ENCODE results near the gene GPC1. TPM values are rescaled to one million over a fixed set of nuclear protein-coding genes. Genes with fewer than 3 reads are reported as not detected.

Gene GPC1
- total and polyA plus RNA-seq, 5 donors from 2014 or later = 0.06 to 0.91 (median 0.39) TPM

DNA sequence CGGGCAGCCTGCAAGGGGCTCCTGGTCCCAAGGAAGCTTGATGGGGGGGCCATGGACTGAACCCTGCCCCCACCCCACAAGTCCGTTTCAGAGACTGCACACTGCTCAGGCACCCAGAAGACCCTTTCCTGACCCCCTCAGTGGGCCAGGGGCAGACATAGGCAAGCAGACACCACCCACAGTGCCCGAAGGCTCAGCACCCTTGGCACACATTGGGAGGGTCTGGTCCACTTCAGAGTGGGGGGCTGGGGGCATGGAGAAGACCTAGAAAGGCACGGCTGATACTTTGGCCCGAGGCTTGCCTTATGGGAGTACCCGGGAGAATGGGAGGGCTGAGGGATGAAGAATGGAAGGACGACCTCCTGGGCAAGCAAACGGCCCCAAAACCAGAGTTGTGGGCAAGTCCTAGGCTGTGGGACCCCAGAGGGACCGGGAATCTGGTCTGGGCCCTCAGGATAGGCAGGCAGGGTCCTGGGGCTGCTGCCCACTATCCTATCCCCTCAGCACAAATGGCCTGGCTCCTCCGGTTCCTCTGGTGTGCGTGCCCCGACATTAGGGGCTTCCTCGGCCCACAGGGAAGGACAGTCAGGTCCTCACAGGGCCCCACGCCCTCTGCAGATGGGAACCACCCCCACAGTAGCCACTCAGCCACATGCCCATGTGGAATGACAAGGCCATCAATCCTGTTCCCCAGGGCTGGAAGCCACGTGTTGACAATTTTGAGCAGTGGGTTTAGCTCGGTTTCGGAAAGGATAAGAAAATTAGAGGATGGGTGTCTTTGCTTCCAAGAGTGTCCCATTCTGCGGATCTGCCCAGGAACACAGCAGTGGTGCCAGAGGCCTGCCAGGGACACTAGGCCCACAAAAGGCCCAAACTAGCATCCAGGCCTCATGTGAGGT lies 15.0 kb upstream of the GPC1 start:
- peaks cover 0 to 35% (median 3%) of the 10 kb centered on the region in 7 donors for H3K9me3 Mint-ChIP-seq
- H3K36me3 Mint-ChIP-seq = no peaks in the 10 kb centered on the region
- ATAC-seq (ENCODE audit: low read depth in 2 of 2) (no peak), DNase-seq (no peak)
- no peaks in the 10 kb centered on the region for H3K27me3 ChIP-seq (ENCODE audit: control insufficient read depth, insufficient read depth, low read length)
- H3K27me3 Mint-ChIP-seq = no peaks in the 10 kb centered on the region
- no peak overlapping the region for H3K4me3 Mint-ChIP-seq
- H3K27ac ChIP-seq (ENCODE audit: insufficient read depth, low read length, poor library complexity, severe bottlenecking) = no peak overlapping the region
- H3K4me3 ChIP-seq (ENCODE audit: low read depth, low read length) = no peak overlapping the region
- H3K36me3 ChIP-seq (ENCODE audit: control insufficient read depth, insufficient read depth, low read length) = no peaks in the 10 kb centered on the region
- no peak overlapping the region for H3K27ac Mint-ChIP-seq
- no peaks in the 10 kb centered on the region for H3K4me1 Mint-ChIP-seq
- H3K9me3 ChIP-seq (ENCODE audit: control insufficient read depth in 2 of 2, low read length in 2 of 2) = peaks cover 7 to 40% of the 10 kb centered on the region in 2 experiments
- no peaks in the 10 kb centered on the region for H3K4me1 ChIP-seq (ENCODE audit: control insufficient read depth, insufficient read depth, low read length, poor library complexity, severe bottlenecking)

DNA sequence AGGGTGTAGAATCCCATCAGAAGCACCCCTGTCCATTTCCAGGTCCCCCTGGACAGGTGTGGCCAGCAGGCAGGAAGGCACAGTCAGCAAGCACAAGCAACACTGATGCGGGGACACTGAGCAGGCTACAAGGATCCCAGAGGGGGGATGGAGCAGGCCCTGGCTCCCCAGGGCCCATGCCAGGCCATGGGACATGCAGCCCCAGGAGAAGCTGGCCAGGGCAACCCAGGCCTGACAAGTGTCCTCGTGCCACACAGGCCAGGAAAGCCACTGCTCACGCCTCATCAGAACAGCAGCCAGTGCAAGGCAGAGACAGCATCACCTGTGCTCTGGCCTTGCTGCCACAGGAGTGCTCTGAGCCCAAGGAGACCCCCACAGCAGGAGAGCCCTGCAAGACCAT lies 14.1 kb upstream of the GPC1 start:
- H3K4me3 ChIP-seq (ENCODE audit: low read depth, low read length) = no peak overlapping the region
- ATAC-seq (ENCODE audit: low read depth in 2 of 2) = no peak
- H3K27ac Mint-ChIP-seq = no peak overlapping the region
- no peak for DNase-seq
- H3K27me3 ChIP-seq (ENCODE audit: control insufficient read depth, insufficient read depth, low read length) = no peaks in the 10 kb centered on the region
- peaks cover 7 to 40% of the 10 kb centered on the region in 2 experiments for H3K9me3 ChIP-seq (ENCODE audit: control insufficient read depth in 2 of 2, low read length in 2 of 2)
- H3K4me3 Mint-ChIP-seq = no peak overlapping the region
- peaks cover 0 to 35% (median 3%) of the 10 kb centered on the region in 7 donors for H3K9me3 Mint-ChIP-seq
- H3K4me1 ChIP-seq (ENCODE audit: control insufficient read depth, insufficient read depth, low read length, poor library complexity, severe bottlenecking) = no peaks in the 10 kb centered on the region
- no peaks in the 10 kb centered on the region for H3K27me3 Mint-ChIP-seq
- H3K4me1 Mint-ChIP-seq = no peaks in the 10 kb centered on the region
- H3K36me3 Mint-ChIP-seq = no peaks in the 10 kb centered on the region
- no peak overlapping the region for H3K27ac ChIP-seq (ENCODE audit: insufficient read depth, low read length, poor library complexity, severe bottlenecking)
- H3K36me3 ChIP-seq (ENCODE audit: control insufficient read depth, insufficient read depth, low read length) = no peaks in the 10 kb centered on the region

DNA sequence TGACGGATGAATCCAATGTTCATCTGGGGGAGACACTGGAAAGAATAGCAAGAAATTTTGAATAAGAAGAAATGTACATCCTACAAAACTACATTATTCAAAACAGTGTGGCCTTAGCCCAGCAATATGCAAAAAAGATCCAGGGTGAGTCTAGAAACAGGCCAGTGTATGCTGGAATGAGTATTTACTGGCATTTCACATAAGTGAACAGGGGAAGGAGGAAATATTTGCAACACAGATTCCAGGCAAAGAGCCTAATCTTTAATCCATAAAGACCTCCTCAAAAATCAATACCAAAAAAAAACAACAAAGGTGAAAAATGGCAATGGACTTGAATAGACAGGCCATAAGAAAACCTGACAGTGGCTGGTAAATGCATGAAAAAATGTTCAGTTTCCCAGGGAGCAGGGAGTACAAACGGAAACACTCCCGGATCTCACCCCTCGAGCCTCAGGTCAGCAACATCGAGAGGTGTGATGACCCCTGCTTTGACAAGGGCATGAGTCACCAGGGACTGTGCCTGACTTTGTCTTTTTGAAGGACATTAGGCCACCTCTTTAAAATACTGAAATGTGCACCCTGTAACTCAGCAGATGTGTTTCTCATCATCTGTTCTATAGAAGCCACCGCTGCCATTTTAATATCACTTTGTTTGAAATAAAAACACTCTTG lies 12.7 kb upstream of the GPC1 start:
- no peaks in the 10 kb centered on the region for H3K27me3 ChIP-seq (ENCODE audit: control insufficient read depth, insufficient read depth, low read length)
- no peak overlapping the region for H3K27ac ChIP-seq (ENCODE audit: insufficient read depth, low read length, poor library complexity, severe bottlenecking)
- H3K4me1 ChIP-seq (ENCODE audit: control insufficient read depth, insufficient read depth, low read length, poor library complexity, severe bottlenecking) = no peaks in the 10 kb centered on the region
- Mint-ChIP-seq H3K4me1 (no peaks in the 10 kb centered on the region), H3K9me3 (peaks cover 0 to 33% (median 5%) of the 10 kb centered on the region in 7 donors), H3K4me3 (no peak overlapping the region), H3K27ac (no peak overlapping the region), H3K27me3 (no peaks in the 10 kb centered on the region), H3K36me3 (no peaks in the 10 kb centered on the region)
- no peaks in the 10 kb centered on the region for H3K36me3 ChIP-seq (ENCODE audit: control insufficient read depth, insufficient read depth, low read length)
- H3K4me3 ChIP-seq (ENCODE audit: low read depth, low read length) = no peak overlapping the region
- ATAC-seq (ENCODE audit: low read depth in 2 of 2) (no peak), DNase-seq (no peak)
- H3K9me3 ChIP-seq (ENCODE audit: control insufficient read depth in 2 of 2, low read length in 2 of 2) = peaks cover 7 to 40% of the 10 kb centered on the region in 2 experiments

DNA sequence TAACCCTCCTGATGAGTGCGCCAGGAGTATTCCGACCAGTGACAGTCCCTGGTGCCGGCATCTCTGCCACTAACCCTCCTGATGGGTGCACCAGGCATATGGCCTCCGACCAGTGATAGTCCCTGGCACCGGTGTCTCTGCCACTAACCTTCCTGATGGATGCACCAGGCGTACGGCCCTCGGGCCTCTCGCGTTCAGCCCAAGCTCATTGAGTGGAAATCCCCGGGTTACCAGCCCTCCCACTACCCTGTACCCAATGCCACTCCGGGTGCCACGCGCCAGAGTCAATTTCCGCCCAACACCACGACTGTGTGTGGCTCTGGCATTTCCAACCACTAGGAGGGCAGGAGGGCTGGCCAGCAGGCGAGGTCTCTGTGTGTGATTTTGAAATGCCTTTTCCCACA lies 11.7 kb upstream of the GPC1 start:
- Histone ChIP-seq H3K27me3 (ENCODE audit: control insufficient read depth, insufficient read depth, low read length) (peaks cover 2% of the 10 kb centered on the region), H3K4me1 (ENCODE audit: control insufficient read depth, insufficient read depth, low read length, poor library complexity, severe bottlenecking) (no peaks in the 10 kb centered on the region), H3K9me3 (ENCODE audit: control insufficient read depth in 2 of 2, low read length in 2 of 2) (peaks cover 7 to 34% of the 10 kb centered on the region in 2 experiments), H3K36me3 (ENCODE audit: control insufficient read depth, insufficient read depth, low read length) (no peaks in the 10 kb centered on the region), H3K27ac (ENCODE audit: insufficient read depth, low read length, poor library complexity, severe bottlenecking) (no peak overlapping the region), H3K4me3 (ENCODE audit: low read depth, low read length) (no peak overlapping the region)
- Mint-ChIP-seq H3K9me3 (peaks cover 0 to 29% (median 3%) of the 10 kb centered on the region in 7 donors), H3K27me3 (peaks cover 5% of the 10 kb centered on the region), H3K27ac (no peak overlapping the region), H3K4me3 (no peak overlapping the region), H3K36me3 (no peaks in the 10 kb centered on the region), H3K4me1 (no peaks in the 10 kb centered on the region)
- no peak for ATAC-seq (ENCODE audit: low read depth in 2 of 2)
- no peak for DNase-seq

DNA sequence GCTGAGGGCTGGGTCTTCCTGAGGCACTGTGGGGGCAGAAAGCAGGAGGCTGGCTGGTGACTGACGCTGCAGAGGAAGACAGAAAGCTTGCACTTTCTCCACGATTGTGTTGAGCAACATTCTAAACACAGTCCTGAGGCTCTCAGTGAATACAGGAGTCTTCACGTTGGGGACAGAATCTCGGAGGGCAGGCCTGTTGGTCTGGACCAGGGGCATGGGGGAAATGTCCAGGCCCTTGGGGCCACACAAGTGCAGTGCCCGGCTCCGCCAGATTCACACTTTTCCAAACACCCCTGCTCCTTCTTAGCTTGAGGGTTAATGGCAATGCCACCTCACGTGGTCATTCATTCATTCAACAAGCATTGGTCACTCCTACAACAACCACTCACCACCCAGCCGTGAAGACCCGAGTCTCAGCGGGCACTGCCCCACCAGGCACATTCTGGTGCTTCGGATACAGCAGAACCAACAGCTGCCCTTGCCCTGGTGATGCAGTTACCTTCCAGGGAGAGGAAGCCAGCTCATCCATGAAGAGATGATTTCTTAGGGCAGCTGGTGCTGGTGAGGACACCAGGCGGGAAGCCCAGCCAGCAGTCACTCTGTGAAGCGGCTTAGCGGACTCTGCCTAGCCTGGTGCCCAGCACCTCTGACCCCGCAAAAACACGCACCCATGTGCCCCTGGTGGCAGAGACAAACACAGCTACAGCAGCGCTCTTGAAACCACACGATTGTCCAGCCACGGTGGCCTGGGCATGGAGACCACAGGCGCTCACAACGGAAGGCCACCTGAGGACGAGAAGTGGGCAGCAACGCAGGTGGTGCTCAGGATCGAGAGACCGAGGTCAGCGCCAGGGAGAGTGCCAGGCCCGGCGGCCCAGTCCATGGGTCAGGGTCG lies 10.9 kb upstream of the GPC1 start:
- H3K4me3 ChIP-seq (ENCODE audit: low read depth, low read length) = no peak overlapping the region
- peaks cover 2% of the 10 kb centered on the region for H3K27me3 ChIP-seq (ENCODE audit: control insufficient read depth, insufficient read depth, low read length)
- Mint-ChIP-seq H3K9me3 (peaks cover 0 to 24% (median 3%) of the 10 kb centered on the region in 7 donors), H3K27ac (no peak overlapping the region), H3K4me3 (no peak overlapping the region), H3K4me1 (no peaks in the 10 kb centered on the region), H3K36me3 (no peaks in the 10 kb centered on the region), H3K27me3 (peaks cover 7% of the 10 kb centered on the region)
- no peak for ATAC-seq (ENCODE audit: low read depth in 2 of 2)
- no peaks in the 10 kb centered on the region for H3K36me3 ChIP-seq (ENCODE audit: control insufficient read depth, insufficient read depth, low read length)
- DNase-seq = no peak
- H3K9me3 ChIP-seq (ENCODE audit: control insufficient read depth in 2 of 2, low read length in 2 of 2) = peaks cover 4 to 26% of the 10 kb centered on the region in 2 experiments
- H3K4me1 ChIP-seq (ENCODE audit: control insufficient read depth, insufficient read depth, low read length, poor library complexity, severe bottlenecking) = no peaks in the 10 kb centered on the region
- no peak overlapping the region for H3K27ac ChIP-seq (ENCODE audit: insufficient read depth, low read length, poor library complexity, severe bottlenecking)

DNA sequence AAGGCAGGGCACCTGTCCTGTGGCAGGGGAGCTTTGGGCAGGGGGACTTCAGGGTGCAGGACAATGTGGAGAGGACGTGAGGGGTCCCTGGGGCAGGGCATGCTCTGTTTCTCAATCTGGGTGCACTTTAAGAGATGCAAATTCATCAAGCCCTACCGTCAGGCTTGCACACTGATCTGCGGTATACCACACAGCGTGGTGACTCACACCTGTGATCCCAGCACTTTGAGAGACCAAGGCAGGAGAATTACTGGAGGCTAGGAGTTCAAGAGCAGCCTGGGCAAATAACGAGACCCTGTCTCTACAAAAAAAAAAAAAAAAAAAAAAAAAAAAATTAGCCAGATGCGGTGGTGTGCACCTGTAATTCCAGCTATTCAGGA lies 10.2 kb upstream of the GPC1 start:
- Histone ChIP-seq H3K36me3 (ENCODE audit: control insufficient read depth, insufficient read depth, low read length) (no peaks in the 10 kb centered on the region), H3K4me3 (ENCODE audit: low read depth, low read length) (no peak overlapping the region), H3K4me1 (ENCODE audit: control insufficient read depth, insufficient read depth, low read length, poor library complexity, severe bottlenecking) (no peaks in the 10 kb centered on the region), H3K9me3 (ENCODE audit: control insufficient read depth in 2 of 2, low read length in 2 of 2) (peaks cover 4 to 20% of the 10 kb centered on the region in 2 experiments), H3K27ac (ENCODE audit: insufficient read depth, low read length, poor library complexity, severe bottlenecking) (no peak overlapping the region), H3K27me3 (ENCODE audit: control insufficient read depth, insufficient read depth, low read length) (peaks cover 2% of the 10 kb centered on the region)
- DNase-seq (no peak), ATAC-seq (ENCODE audit: low read depth in 2 of 2) (no peak)
- no peak overlapping the region for H3K27ac Mint-ChIP-seq
- peaks cover 7% of the 10 kb centered on the region for H3K27me3 Mint-ChIP-seq
- no peaks in the 10 kb centered on the region for H3K36me3 Mint-ChIP-seq
- H3K9me3 Mint-ChIP-seq = peaks cover 0 to 22% (median 3%) of the 10 kb centered on the region in 7 donors
- H3K4me1 Mint-ChIP-seq = no peaks in the 10 kb centered on the region
- H3K4me3 Mint-ChIP-seq = no peak overlapping the region

DNA sequence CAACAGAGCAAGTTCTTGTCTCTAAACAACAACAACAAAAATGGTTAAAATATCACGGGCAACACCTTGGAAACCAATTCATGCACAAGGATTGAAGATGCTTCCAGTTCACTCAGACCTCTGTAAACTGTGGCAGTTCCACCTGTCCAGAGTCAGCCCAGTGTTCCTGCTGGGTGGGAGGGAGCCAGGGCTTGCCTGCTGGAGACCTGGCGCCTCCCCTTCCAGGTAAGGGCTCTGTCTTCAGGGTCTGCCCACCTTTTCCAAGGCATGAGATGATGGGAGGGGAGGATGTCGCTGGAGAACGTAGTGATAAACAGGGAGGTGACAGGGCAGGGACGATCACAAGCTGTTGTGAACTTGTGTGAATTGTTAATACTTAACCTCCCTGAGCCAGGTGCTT lies 9.8 kb upstream of the GPC1 start:
- no peak for ATAC-seq (ENCODE audit: low read depth in 2 of 2)
- H3K27ac Mint-ChIP-seq = no peak overlapping the region
- Histone ChIP-seq H3K36me3 (ENCODE audit: control insufficient read depth, insufficient read depth, low read length) (no peaks in the 10 kb centered on the region), H3K4me1 (ENCODE audit: control insufficient read depth, insufficient read depth, low read length, poor library complexity, severe bottlenecking) (no peaks in the 10 kb centered on the region), H3K27me3 (ENCODE audit: control insufficient read depth, insufficient read depth, low read length) (peaks cover 2% of the 10 kb centered on the region), H3K9me3 (ENCODE audit: control insufficient read depth in 2 of 2, low read length in 2 of 2) (peaks cover 4 to 15% of the 10 kb centered on the region in 2 experiments), H3K4me3 (ENCODE audit: low read depth, low read length) (no peak overlapping the region), H3K27ac (ENCODE audit: insufficient read depth, low read length, poor library complexity, severe bottlenecking) (no peak overlapping the region)
- no peak for DNase-seq
- no peaks in the 10 kb centered on the region for H3K36me3 Mint-ChIP-seq
- no peaks in the 10 kb centered on the region for H3K4me1 Mint-ChIP-seq
- H3K9me3 Mint-ChIP-seq = peaks cover 0 to 20% (median 3%) of the 10 kb centered on the region in 7 donors
- peaks cover 7% of the 10 kb centered on the region for H3K27me3 Mint-ChIP-seq
- H3K4me3 Mint-ChIP-seq = no peak overlapping the region

All from CD4-positive, CD25-positive, alpha-beta regulatory T cell (primary cell).